Large intestine (tissue), 3 donors: ENCODE measurements around the gene RCL1. TPM values are rescaled to one million over a fixed set of nuclear protein-coding genes. Genes with fewer than 3 reads are reported as not detected.

ENCODE experiments used
- DNase-seq, 2 donors: peaks; one replicate each; pipeline versions ENCODE4 v3.0.0 to v3.0.0-alpha.2; 2013
- H3K27ac ChIP-seq: one replicate; pipeline ENCODE4 v1.5.1; 2013; ENCODE audit warnings: low read length
- H3K27me3 ChIP-seq: 2 replicates; pipeline ENCODE4 v1.6.1; 2013; ENCODE audit warnings: low read length; ENCODE audit not compliant: control insufficient read depth, insufficient read depth
- H3K36me3 ChIP-seq: 2 replicates; pipeline ENCODE4 v1.6.1; 2013; ENCODE audit warnings: low read length; ENCODE audit not compliant: control insufficient read depth, insufficient read depth
- H3K4me1 ChIP-seq: one replicate; pipeline ENCODE4 v1.6.1; 2013; ENCODE audit warnings: low read length; ENCODE audit not compliant: control insufficient read depth, insufficient read depth
- H3K4me3 ChIP-seq: one replicate; pipeline ENCODE4 v1.5.1; 2013; ENCODE audit warnings: low read length
- H3K9me3 ChIP-seq: one replicate; pipeline ENCODE4 v1.6.1; 2013; ENCODE audit warnings: mild to moderate bottlenecking, low read depth, low read length, moderate library complexity; ENCODE audit not compliant: control insufficient read depth
- WGBS: methylation state at CpG from one replicate; pipeline ENCODE4 v1.1.5; 2013; ENCODE audit warnings: low lambda C conversion rate; ENCODE audit not compliant: insufficient coverage; 5-methylcytosine and 5-hydroxymethylcytosine counted together
- polyA plus RNA-seq: library from polyadenylated mRNA; unstranded; fragments of 120-200 nt; gene quantifications from one replicate; pipeline ENCODE4 v1.2.1, GENCODE V29; 2013

RCL1 gene
- polyA plus RNA-seq, 1 donor: 12.1 TPM

GRCh38 chr9:4796988-4797853, 4.5 kb downstream of the RCL1 start:
- DNase-seq: no peak
- WGBS: 100% methylated on average over 2 of the region's 4 CpGs
- no peaks in the 10 kb centered on the region for H3K4me1 ChIP-seq

GRCh38 chr9:4797854-4798150, 5.1 kb downstream of the RCL1 start:
- no peaks in the 10 kb centered on the region for H3K36me3 ChIP-seq
- H3K27ac ChIP-seq: no peak overlapping the region
- H3K9me3 ChIP-seq: no peaks in the 10 kb centered on the region

More at GRCh38 chr9:4796988-4797853, 4.5 kb downstream of the RCL1 start:
- no peak overlapping the region for H3K4me3 ChIP-seq
- no peak overlapping the region for H3K27ac ChIP-seq
- no peaks in the 10 kb centered on the region for H3K27me3 ChIP-seq
- no peaks in the 10 kb centered on the region for H3K36me3 ChIP-seq
- H3K9me3 ChIP-seq: no peaks in the 10 kb centered on the region

GRCh38 chr9:4798281-4799032, 5.7 kb downstream of the RCL1 start:
- H3K9me3 ChIP-seq: no peaks in the 10 kb centered on the region
- no CpG with 5 or more reads among the region's 2 CpGs for WGBS
- no peaks in the 10 kb centered on the region for H3K4me1 ChIP-seq
- no peak overlapping the region for H3K4me3 ChIP-seq
- no peaks in the 10 kb centered on the region for H3K27me3 ChIP-seq
- H3K36me3 ChIP-seq: no peaks in the 10 kb centered on the region
- H3K27ac ChIP-seq: no peak overlapping the region
- no peak for DNase-seq

More at GRCh38 chr9:4797854-4798150, 5.1 kb downstream of the RCL1 start:
- WGBS: 100% methylated on average over 1 of the region's 4 CpGs
- no peak overlapping the region for H3K4me3 ChIP-seq
- DNase-seq: no peak
- H3K4me1 ChIP-seq: no peaks in the 10 kb centered on the region
- no peaks in the 10 kb centered on the region for H3K27me3 ChIP-seq

GRCh38 chr9:4799033-4799430, 6.3 kb downstream of the RCL1 start:
- Histone ChIP-seq H3K4me1 (no peaks in the 10 kb centered on the region), H3K36me3 (no peaks in the 10 kb centered on the region), H3K27me3 (no peaks in the 10 kb centered on the region), H3K27ac (no peak overlapping the region), H3K9me3 (peaks cover under 1% of the 10 kb centered on the region), H3K4me3 (no peak overlapping the region)
- 100% methylated on average over 1 of the region's 3 CpGs for WGBS
- no peak for DNase-seq

- no peak overlapping the region for H3K4me3 ChIP-seq
- H3K36me3 ChIP-seq: no peaks in the 10 kb centered on the region
- no peak overlapping the region for H3K27ac ChIP-seq
- no peaks in the 10 kb centered on the region for H3K4me1 ChIP-seq
- H3K9me3 ChIP-seq: peaks cover 8% of the 10 kb centered on the region
- 100% methylated on average over 1 of the region's 3 CpGs for WGBS
- H3K27me3 ChIP-seq: no peaks in the 10 kb centered on the region
- DNase-seq: no peak
Observed at GRCh38 chr9:4799775-4800174, 7.0 kb downstream of the RCL1 start.

- 100% methylated on average over 2 of the region's 6 CpGs for WGBS
- no peaks in the 10 kb centered on the region for H3K36me3 ChIP-seq
- H3K9me3 ChIP-seq: peaks cover 19% of the 10 kb centered on the region
- no peak for DNase-seq
- no peaks in the 10 kb centered on the region for H3K27me3 ChIP-seq
- H3K4me3 ChIP-seq: no peak overlapping the region
- no peak overlapping the region for H3K27ac ChIP-seq
- no peaks in the 10 kb centered on the region for H3K4me1 ChIP-seq
Observed at GRCh38 chr9:4801156-4801555, 8.4 kb downstream of the RCL1 start.

GRCh38 chr9:4803670-4804530, 11.2 kb downstream of the RCL1 start:
- no peak overlapping the region for H3K27ac ChIP-seq
- no CpG with 5 or more reads among the region's 27 CpGs for WGBS
- no peaks in the 10 kb centered on the region for H3K36me3 ChIP-seq
- peaks cover 26% of the 10 kb centered on the region for H3K9me3 ChIP-seq
- DNase-seq: no peak
- no peaks in the 10 kb centered on the region for H3K4me1 ChIP-seq
- H3K27me3 ChIP-seq: no peaks in the 10 kb centered on the region
- no peak overlapping the region for H3K4me3 ChIP-seq

- Histone ChIP-seq H3K9me3 (peaks cover 26% of the 10 kb centered on the region), H3K27me3 (no peaks in the 10 kb centered on the region), H3K36me3 (no peaks in the 10 kb centered on the region), H3K4me3 (no peak overlapping the region), H3K4me1 (no peaks in the 10 kb centered on the region), H3K27ac (no peak overlapping the region)
- WGBS: no CpG with 5 or more reads among the region's 28 CpGs
- DNase-seq: no peak
Observed at GRCh38 chr9:4804531-4805016, 11.8 kb downstream of the RCL1 start.

GRCh38 chr9:4805191-4805918, 12.6 kb downstream of the RCL1 start:
- H3K4me1 ChIP-seq: no peaks in the 10 kb centered on the region
- H3K36me3 ChIP-seq: no peaks in the 10 kb centered on the region
- no peak overlapping the region for H3K27ac ChIP-seq
- DNase-seq: no peak
- H3K4me3 ChIP-seq: no peak overlapping the region
- WGBS: 100% methylated on average over 2 of the region's 3 CpGs
- peaks cover 26% of the 10 kb centered on the region for H3K9me3 ChIP-seq
- H3K27me3 ChIP-seq: no peaks in the 10 kb centered on the region
